ENCODE data around the gene NCOA1.
"Not testable (repeated sequence)": the region's sequence is repeated elsewhere in the genome, so short reads cannot be mapped to it uniquely, and the experiment has no call there.

Gene NCOA1

DNA sequence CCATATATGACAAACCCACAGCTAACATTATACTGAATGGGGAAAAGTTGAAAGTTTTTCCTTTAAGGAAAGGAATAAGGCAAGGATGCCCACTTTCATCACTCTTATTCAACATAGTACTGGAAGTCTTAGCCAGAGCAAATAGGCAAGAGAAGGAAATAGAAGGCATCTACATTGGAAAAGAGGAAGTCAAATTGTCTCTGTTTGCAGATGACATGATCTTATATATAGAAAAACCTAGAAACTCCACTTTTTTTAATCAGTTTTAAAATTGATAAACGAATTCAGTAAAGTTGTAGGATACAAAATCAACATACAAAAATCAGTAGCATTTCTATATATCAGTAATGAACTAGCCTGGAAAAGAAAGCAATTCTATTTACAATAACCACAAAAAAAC lies 90.9 kb downstream of the NCOA1 start:
- not testable (repeated sequence) for DNase-seq

DNA sequence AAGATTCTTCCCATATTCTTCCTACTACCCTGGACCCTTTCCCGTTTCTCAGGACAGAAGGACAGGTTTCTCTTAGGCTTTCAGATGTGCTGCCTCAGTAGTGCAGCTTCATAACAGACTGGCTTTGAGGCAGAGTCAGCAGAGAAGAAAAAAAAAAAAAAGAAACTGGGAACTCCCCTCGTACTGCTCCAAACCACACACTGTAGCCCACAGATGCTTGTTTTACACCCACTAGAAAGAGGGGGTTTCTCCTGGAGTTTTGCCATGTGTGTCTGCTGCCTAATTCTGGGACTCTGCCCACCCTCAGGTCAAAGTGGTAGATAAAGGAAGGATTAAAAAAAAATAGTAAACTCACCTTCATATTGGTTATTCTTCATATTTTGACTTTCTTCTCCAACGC lies 95.9 kb downstream of the NCOA1 start:
- DNase-seq, result peak; percentile 31

DNA sequence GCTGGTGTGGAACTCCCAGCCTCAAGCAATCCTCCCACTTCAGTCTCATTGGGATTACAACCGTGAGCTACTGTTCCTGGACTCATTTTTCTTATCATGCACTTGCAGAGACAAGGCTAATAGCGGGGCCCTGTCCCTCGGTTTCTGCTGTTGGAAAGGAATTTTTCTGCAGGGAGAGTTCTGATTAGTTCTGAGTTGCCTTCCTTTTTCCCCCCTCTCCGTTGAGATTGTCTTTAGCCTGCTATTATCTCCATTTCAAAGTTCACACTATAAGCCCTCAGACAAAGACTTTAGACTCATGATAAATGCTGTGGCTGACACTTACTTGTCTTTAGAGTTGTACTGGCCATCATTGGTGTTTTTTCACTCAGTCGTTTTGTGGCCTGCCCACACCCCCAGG lies 97.2 kb downstream of the NCOA1 start:
- no peak for DNase-seq

DNA sequence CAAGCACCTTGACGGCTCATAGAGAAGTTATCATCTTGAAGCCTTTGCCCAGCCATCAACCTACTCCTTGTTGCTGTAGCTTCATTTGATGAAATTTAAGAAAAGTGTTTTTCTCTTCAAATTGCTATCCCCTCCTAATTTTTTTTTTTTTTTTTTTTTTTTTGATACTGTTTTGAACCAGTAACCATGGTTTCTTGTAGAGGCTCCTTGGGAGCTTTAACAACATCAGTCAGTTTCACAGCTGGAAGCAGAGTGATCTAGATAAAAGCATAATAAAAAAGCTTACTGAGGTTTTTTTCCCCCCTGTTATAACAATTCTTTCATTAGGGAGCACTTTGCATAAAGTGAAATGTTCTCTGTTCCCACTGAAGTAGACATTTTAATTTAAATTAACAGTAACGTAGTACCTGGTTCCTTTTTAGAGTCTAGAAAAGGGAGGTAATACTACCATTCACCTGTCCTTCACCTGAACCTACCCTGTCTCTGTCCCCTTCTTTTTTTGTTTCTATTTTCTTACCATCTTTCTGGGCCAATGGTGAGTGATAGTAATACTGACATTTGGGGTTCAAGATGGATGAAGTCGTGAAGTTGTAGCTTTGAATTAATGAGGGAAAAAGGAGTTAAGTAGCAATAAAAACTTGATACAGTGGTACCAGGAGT lies 101.5 kb downstream of the NCOA1 start:
- no peak for DNase-seq

DNA sequence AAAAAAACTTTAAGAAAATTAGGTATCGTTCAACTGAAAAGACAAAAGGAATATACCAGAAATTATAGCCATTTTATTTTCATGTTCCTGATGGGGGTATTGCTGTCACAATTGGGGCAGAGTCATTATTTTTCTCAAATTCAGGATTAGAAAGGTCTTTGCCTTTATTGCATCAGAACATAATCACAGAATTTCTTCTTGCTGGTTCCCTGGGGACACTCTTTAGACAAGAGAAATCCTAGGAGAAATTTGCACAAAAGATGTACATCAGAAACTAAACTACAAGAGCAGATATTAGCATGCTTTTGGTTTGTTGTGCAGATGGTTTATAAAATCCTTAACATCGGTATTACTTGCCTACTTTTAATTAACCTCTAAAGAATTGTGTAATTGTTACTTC lies 103.2 kb downstream of the NCOA1 start:
- DNase-seq, result no peak

DNA sequence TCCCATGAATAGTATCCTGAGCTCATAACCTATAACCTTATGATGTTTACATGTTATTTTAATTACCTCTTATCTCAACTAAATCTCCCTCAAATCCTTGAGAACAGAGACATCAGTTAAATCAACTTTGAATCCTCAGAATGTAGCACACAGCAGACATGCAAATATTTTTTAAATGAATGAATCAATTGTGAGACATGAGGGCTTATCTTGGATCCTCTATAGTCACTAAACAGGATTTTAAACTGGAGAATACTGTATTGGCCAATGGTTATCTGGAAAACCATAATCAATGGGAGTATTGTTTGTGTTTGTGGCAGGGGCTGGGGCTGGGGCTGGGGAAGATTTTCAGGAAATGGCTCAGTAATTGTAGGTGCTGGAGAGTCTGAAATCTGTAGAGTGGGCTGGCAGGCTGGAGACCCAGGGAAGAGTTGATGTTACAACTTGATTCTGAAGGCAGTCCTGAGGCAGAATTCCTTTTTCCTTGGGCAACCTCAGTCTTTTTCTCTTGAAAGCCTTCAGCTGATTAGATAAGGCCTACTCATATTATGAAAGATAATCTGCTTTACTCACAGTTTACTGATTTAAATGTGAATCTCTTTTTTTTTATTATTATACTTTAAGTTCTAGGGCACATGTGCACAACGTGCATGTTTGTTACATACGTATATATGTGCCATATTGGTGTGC lies 106.3 kb downstream of the NCOA1 start:
- DNase-seq, result no peak

DNA sequence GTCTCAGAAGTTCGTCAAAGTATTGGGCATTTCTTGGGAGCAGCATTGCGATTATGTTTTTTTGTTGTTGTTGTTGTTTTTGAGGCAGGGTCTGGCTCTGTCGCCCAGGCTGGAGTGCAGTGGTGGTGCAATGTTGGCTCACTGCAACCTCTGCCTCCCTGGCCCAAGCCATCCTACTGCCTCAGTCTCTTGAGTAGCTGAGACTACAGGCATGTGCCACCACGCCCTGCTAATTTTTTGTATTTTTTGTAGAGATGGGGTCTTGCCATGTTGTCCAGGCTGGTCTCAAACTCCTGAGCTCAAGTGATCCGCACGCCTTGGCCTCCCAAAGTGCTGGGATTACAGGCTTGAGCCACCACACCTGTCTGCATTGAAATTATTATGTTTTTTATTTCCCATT lies 109.1 kb downstream of the NCOA1 start:
- not testable (repeated sequence) for DNase-seq

DNA sequence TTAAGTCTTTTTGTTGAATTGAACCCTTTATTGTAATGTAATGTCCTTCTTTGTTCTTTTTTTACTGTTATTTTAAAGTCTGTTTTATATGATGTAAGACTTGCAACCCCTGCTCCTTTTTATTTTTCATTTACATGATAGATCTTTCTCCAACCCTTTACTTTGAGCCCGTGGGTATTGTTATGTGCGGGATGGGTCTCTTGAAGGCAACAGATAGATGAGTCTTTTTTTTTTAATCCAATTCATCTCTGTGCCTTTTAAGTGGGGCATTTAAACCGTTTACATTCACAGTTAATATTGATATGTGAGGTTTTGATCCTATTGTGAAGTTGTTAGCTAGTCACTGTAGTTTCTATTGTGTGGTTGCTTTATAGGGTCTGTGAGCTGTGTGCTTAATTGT lies 120.6 kb downstream of the NCOA1 start:
- no peak for DNase-seq

DNA sequence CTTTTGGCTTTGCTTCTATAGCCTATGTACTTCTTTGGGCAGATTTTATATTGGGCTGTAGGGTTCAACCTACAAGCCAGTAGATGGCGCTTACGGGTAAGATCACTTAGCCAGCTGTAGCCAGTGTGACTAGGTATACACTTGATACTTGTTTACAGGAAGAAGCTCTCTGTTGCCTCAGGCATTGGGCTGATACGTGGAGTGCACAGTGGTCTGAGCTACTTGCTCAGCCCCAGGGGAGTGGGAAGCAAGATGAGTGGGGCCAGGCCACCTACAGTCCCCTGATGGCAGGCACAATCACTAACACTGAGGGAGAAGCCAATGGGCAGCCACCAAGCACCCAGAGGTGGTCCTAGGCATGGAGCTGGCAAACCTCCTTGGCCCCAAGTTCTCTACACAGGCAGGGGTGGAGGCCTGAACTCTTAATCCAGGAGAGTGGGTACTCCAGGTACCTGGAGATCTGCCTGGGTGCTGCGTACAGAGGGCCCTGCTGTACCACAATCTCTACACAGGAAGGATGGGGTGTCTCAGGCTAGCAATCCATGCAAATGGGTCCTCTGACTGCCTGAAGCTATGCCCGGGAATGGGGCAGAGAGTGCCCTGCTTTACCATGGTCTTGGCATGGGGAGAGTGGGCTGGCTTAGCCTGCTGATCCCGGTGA lies 122.2 kb downstream of the NCOA1 start:
- peak; percentile 57 for DNase-seq

DNA sequence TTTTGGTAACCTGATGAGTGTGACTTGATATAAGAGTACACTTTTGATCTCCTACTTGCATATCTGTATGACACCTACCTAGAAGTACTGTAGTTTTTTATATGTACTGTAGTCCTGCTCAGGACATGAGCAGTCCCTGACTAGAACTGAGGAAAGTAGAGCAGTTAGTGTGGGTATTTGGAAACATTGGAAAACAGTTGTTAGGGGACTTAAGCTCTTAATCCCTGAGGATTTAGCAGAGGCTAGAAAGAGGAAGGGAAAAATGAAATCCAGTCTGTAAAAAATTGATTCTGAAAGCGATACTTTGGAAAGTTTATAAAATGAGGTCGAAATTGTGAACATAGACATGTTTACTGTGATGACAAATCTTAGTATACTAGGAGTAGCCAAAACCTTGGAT lies 125.6 kb downstream of the NCOA1 start:
- DNase-seq, result no peak

DNA sequence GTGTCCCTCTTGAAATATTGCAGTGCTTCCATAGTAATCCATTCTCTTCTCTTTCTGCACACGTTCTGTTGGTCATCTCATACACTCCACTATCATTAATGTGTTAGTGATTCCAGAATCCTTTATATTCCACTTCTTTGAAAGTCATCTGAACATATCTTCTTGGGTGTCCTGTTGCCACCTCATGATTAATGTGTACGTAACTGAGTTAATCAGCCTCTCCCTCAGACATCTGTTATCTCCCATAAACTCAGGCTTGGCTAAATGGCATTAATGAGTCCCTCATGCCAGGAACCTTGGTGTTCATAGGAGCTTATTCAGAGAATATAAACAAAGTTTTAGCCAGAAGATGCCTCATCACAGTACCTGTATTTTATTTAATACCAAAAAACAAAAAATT lies 126.4 kb downstream of the NCOA1 start:
- no peak for DNase-seq

DNA sequence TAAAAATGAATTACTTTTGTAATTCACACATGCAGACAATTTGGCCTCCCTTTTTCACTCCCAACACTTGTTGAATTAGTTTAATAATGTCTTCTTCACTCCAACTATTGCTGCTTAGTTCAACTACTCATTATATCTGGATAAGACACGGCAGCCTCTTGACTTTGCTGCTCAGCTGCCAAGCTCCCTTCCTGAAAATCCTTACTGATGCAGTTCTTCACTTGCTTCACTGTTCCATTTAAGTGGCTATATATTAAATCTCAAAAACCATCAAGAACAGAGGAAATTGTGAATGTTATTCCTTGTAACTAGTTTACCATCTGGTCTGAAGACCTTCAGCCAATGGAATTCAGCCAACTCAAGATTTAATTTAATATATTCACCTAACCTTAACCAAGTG lies 127.1 kb downstream of the NCOA1 start:
- no peak for DNase-seq

DNA sequence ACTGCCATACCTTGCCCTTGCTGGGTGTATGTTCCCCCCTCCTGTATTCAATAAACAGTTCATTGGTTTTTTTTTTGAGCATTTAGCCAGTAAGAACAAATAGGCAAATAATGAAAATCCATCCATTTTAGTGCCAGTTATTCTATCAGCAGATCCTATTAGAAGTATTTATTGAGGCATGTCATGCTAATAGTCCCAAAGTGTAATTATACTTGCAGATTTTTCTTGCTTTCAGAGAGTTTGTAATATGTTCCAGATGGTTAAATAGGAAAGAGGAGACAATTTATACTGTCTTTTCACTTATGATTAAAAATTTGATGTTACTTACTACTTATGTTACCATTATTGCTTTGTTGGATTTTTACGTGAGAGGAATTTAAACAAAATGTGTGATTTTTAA lies 127.6 kb downstream of the NCOA1 start:
- no peak for DNase-seq

DNA sequence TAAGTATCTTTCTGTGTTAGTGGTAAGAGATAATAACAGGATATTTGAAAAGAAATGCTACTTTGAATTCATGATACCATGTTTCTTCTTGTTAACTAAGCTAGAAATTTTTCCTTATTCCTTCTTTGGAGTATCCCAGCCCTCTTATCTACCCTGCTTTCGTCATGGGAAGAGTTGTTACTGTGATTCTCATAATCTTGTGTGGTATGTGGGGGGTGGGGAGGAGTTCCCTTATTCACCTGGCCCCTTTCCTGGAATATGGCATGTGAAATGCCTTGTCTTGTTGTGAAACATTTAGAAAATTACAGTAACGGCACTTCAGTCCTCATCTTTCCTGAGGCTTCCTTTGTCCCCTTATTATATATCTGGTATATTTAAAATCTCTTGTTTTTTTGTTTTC lies 129.9 kb downstream of the NCOA1 start:
- no peak for DNase-seq

DNA sequence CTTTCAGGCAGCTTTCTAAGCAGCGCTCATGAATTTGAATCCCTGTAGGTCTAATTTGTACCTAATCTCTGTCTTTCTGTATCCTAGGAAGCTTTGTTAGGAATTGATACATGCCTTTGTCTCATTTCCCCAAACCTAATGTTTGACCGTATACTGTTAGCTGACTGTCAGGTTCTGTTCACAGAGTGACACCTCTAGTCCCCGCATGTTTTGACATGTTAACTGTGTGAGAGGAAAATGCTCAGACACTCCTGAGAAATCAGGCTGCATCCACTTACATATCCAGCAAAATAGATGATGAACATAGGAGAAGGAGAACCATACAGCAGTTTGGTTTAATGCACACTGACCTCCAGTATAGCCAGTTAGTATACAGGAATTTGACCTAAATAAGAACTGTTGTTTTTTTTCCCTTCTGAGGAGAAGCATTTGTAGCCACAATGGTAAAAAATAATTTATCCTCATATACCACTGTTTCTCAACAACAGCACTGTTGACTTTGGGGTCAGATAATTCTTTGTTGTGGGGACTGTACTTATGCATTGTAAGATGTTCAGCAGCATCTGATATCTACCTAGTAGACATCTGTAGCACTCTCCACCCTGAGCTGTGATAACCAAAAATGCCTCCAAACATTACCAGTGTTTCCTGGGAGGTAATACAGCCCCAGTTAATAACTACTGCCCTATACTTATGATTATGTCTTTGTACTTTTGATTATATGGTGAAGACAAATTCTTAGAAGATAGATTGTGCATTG lies 130.9 kb downstream of the NCOA1 start:
- no peak for DNase-seq

DNA sequence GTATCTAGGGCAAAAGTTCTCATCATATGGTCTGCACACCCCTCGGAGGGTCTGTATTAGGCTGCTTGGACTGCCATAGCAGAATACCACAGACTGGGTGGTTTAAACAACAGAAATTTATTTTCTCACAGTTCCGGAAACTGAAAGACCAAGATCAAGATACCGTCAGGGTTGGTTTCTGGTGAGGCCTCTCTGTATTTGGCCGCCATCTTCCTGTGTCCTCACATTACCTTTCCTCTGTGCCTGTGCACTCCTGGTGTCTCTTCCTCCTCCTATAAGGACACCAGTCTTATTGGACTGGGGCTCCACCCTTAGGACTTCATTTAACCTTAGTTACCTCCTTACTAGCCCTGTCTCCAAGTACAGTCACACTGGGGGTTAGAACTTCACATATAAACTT lies 132.5 kb downstream of the NCOA1 start:
- no peak for DNase-seq

DNA sequence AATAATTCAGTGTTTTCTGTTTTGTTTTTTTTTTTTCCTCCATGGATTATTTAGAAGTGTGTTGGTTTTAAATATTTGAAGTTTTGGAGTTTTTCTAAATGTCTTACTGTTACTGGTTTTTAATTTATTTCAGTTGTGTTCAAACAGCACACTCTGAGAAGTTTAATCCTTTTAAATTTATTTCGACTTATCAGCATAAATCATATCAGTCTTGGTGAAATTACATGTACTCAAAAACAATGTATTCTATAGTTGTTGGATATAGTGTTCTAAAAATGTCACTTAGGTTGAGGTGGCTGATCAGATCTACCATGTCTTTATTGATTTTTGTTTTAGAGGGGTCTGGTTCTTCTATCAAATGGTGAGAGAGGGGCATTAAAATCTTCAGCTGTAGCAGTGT lies 134.7 kb downstream of the NCOA1 start:
- DNase-seq, result no peak

DNA sequence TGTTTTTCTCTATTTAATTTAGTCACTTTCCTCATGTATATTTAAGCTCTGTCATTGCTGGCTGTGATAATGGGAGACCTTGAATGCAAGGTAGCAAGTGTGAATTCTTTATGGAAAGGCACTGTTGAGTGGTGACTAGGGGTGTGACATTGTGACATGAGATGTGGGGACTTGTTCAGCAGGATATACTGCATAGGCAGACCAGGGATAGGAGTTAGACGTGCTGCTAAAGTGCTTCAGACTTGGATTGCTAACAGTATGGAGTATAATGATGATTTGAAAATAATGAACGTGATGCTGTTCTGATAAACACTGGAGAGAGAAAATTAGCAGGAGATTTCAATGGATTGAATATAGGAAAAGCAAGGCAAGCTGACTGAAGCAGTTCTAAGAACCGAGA lies 135.1 kb downstream of the NCOA1 start:
- DNase-seq, result no peak

DNA sequence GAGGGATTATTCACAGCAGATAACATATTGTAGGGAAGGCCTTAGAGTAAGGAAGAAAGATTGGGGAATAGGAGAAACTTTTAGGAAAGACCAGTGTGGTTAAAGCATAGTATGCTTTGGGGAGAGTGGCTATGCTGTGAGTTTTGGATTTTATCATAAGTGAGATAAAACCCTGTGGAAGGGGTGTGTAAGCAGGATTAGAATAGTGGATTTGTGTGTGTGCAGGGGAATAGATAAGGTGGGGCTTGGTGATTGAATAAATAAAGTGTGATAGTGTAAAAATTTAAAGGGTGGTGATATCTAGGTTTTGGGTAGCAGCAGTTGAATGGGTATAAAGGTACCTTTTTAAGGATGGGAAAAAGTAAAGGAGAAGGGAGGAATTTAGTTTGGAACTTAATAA lies 137.7 kb downstream of the NCOA1 start:
- DNase-seq, result no peak

DNA sequence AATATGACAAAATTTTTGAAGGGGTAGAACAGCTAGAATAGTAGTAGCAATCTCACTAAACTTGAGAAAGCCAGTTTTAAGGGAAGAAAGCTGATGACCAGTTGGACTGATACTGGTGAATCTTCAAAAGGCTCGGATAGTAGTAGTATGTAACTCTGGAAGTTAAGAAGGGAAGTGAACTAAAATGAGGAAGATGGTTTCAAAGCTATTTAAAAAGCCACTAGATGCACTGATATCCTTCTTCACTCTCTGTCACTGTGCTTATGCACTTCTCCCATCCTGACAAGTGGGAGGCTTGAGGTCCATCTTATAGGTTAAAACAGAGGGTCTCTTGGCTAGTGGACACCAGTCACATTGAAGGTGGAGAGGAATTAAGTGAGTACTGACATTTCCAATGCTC lies 141.1 kb downstream of the NCOA1 start:
- DNase-seq, result no peak

DNA sequence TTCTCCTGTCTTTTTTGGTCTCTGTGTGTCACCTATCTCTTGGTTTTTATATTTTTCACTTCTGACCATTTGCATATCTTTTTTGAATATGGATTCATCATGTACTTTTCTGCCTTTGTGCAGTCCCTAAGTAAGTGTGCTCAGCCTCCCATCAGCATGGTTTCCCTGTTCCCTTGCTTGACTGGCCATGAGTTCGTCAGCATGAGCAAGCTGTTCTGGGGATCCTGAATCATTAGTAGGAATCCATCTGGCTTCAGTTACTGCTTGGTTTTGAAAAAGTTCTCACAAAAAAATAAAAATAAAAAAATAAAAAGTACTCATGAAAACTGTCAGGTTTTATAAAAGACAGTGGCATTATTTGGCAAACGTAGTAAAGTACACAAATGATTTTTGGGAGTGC lies 144.1 kb downstream of the NCOA1 start:
- DNase-seq, result no peak

DNA sequence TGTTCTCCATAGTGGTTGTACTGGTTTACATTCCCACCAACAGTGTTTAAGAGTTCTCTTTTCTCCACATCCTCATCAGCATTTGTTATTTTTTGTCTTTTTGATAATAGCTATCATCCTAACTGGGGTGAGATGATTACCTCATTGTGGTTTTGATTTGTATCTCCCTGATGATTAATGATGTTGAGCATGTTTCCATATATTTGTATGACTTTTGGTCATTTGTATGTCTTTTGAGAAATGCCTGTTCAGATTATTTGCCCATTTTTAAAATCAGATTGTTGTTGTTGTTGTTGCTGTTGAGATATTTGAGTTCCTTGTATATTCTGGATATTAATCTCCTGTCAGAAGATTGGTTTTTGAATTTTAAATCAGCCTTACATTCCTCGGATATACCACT lies 147.5 kb downstream of the NCOA1 start:
- DNase-seq, result no peak

DNA sequence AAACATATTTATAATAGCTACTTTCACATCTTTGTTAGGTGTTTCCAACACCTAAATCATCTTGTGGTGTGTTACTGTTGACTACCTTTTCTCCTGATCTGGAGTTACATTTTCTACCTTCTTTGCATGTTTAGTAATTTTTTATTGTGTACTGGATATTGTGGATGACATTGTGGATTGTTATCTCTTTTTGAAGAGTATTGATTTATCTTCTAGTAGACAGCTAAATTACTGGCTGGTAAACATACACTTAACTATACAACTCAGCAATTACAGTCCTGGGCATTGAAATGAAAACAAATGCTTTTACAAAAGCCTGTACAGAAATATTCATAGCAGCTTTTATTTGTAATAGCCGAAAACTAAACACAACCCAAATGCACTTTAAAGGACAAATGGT lies 151.3 kb downstream of the NCOA1 start:
- DNase-seq, result no peak

DNA sequence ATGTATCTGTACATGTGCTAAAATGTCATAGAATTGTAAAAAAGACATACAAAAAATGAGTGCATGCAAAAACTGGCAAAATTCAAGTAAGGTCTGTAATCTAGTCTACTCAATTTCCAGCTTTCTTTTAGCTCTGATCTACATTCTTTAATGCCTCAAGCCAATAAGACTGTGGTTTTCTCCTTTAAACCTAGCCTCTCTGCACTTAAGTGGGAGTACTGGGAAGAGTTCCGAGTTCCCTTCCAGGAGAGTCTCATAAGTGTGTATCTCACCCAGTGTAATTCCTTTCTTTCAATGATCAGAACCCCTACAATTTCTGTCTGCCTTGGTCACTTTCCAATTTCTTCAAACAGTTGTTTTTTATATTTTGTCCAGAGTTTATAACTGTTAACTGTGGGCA lies 152.0 kb downstream of the NCOA1 start:
- DNase-seq, result no peak

Data from CD4-positive, alpha-beta T cell treated with Interleukin-21 for 1 hour (primary cell).